Transverse colon (tissue), 3 donors: ENCODE measurements around the gene ABTB1.

Experiments
- EP300 ChIP-seq: sonication (generic); formaldehyde crosslinking; IDR thresholded peaks from one replicate; pipeline ENCODE4 v1.6.1; 2017; ENCODE audit warnings: antibody characterized with exemption, low read depth
- TF ChIP-seq, protein P1 (sequence below), 5 experiments: fragments of 200-600 bp in 3 of 5; fragments of 450-650 bp in 2 of 5; sonication (generic) in 3 of 5; IDR thresholded peaks; 1 replicate in 2 of 5; 2 replicates in 3 of 5; pipeline ENCODE4 v1.5.1; 2016 to 2017; ENCODE audit warnings: antibody characterized with exemption in 5 of 5, inconsistent platforms in 3 of 5, mild to moderate bottlenecking in 2 of 5, moderate library complexity in 1 of 5

DNA sequence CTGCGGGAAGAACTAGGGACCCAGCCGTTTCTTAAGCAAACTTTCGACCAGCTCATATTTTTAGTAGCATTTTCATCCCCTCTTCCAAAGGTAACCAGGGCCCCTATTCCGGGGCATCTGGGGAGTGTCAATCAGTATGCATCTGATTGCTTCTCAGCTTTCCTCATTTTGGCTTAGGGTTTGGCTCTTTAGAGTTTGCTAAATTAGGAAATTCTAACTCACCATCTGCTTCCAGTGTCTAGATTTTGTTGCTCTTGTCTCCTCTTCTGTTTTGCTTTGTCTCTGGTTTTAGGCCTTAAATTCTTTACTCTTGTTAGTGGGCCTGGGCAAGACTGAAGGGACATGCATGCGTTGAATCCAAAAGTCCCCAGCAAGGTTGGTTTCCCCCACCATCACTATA is 9.6 kb upstream of the ABTB1 start:
- TF ChIP-seq, protein P1, sequence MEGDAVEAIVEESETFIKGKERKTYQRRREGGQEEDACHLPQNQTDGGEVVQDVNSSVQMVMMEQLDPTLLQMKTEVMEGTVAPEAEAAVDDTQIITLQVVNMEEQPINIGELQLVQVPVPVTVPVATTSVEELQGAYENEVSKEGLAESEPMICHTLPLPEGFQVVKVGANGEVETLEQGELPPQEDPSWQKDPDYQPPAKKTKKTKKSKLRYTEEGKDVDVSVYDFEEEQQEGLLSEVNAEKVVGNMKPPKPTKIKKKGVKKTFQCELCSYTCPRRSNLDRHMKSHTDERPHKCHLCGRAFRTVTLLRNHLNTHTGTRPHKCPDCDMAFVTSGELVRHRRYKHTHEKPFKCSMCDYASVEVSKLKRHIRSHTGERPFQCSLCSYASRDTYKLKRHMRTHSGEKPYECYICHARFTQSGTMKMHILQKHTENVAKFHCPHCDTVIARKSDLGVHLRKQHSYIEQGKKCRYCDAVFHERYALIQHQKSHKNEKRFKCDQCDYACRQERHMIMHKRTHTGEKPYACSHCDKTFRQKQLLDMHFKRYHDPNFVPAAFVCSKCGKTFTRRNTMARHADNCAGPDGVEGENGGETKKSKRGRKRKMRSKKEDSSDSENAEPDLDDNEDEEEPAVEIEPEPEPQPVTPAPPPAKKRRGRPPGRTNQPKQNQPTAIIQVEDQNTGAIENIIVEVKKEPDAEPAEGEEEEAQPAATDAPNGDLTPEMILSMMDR (IDR thresholded peaks at IDR 0.05): no peak
- TF ChIP-seq EP300: no peak
